ENCODE measurements around the gene JAML.

DNA sequence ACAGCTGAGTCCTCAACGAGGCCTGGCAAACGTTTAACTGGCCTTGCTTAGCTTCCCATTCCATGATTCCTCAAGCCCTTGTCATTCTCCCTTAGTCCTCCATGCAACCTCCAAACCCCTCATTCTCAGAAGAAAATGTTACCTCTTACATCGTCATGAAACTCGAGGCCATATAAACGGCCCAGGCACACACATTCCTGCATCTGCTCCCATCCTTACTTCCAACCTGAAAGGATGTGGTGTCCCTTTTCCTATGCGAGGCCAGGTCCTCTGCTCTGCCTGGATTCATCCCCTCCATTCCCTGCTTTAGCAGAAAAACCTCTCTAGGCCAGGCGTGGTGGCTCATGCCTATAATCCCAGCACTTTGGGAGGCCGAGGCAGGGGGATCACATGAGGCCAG lies 18.4 kb upstream of the JAML start:
- no peak for TF ChIP-seq CTCF (IDR thresholded peaks at IDR 0.05; ENCODE audit: poor library complexity, severe bottlenecking)
- no peak for TF ChIP-seq EZH2 (IDR thresholded peaks at IDR 0.05; ENCODE audit: borderline replicate concordance, insufficient read depth, low read length, poor library complexity, severe bottlenecking)
- no peak for TF ChIP-seq EP300 (conservative IDR thresholded peaks at IDR 0.05; ENCODE audit: poor library complexity, severe bottlenecking)
- TF ChIP-seq POLR2AphosphoS5 (IDR thresholded peaks at IDR 0.05), result no peak
- no peak for TF ChIP-seq TAF1 (IDR thresholded peaks at IDR 0.05; ENCODE audit: low read depth)
- no peak for TF ChIP-seq RAD21 (conservative IDR thresholded peaks at IDR 0.05)
- no peak for TF ChIP-seq REST (IDR thresholded peaks at IDR 0.05; ENCODE audit: borderline replicate concordance)
- TF ChIP-seq SMC3 (conservative IDR thresholded peaks at IDR 0.05; ENCODE audit: poor library complexity), result no peak
- TF ChIP-seq MXI1 (conservative IDR thresholded peaks at IDR 0.05; ENCODE audit: poor library complexity, severe bottlenecking), result no peak

All from neural cell (in vitro differentiated cells).